Smooth muscle cell (in vitro differentiated cells): ENCODE data around the gene PTPRN2. TPM values are rescaled to one million over a fixed set of nuclear protein-coding genes. Genes with fewer than 3 reads are reported as not detected.
"Not testable (repeated sequence)": the region's sequence is repeated elsewhere in the genome, so short reads cannot be mapped to it uniquely, and the experiment has no call there.

Experiments
- DNase-seq: peaks from one replicate; lab custom pipeline; 2025; ENCODE audit not compliant: unreplicated experiment; lab: John Stamatoyannopoulos, UW
- H2AFZ ChIP-seq: fragments of 200-600 bp; sonication (generic); 2 replicates; pipeline ENCODE4 v1.6.0; 2016; ENCODE audit warnings: antibody characterized with exemption, low read depth, mild to moderate bottlenecking
- H3F3A ChIP-seq: fragments of 200-600 bp; sonication (generic); 2 replicates; pipeline ENCODE4 v1.6.0; 2017; ENCODE audit warnings: antibody characterized with exemption, low read depth
- H3K27ac ChIP-seq: fragments of 200-600 bp; sonication (generic); 2 replicates; pipeline ENCODE4 v1.5.1; 2016; ENCODE audit warnings: low read depth, mild to moderate bottlenecking
- H3K27me3 ChIP-seq: fragments of 200-600 bp; sonication (generic); 2 replicates; pipeline ENCODE4 v1.6.1; 2016; ENCODE audit warnings: low read depth, mild to moderate bottlenecking
- H3K36me3 ChIP-seq: fragments of 200-600 bp; sonication (generic); 2 replicates; pipeline ENCODE4 v1.5.1; 2016; ENCODE audit warnings: low read depth
- H3K4me1 ChIP-seq: fragments of 200-600 bp; sonication (generic); 2 replicates; pipeline ENCODE4 v1.5.1; 2016; ENCODE audit warnings: low read depth
- H3K4me2 ChIP-seq: fragments of 200-600 bp; sonication (generic); 2 replicates; pipeline ENCODE4 v1.6.0; 2016; ENCODE audit warnings: mild to moderate bottlenecking
- H3K4me3 ChIP-seq: fragments of 200-600 bp; sonication (generic); 2 replicates; pipeline ENCODE4 v1.5.1; 2016; ENCODE audit warnings: mild to moderate bottlenecking
- H3K79me2 ChIP-seq: fragments of 200-600 bp; sonication (generic); 2 replicates; pipeline ENCODE4 v1.6.0; 2016; ENCODE audit warnings: low read depth, mild to moderate bottlenecking
- H3K9ac ChIP-seq: fragments of 200-600 bp; sonication (generic); 2 replicates; pipeline ENCODE4 v1.6.0; 2016; ENCODE audit warnings: low read depth
- H3K9me3 ChIP-seq: fragments of 200-600 bp; sonication (generic); replicated peaks from 2 replicates; pipeline ENCODE4 v1.5.1; 2016; ENCODE audit warnings: low read depth
- H4K20me1 ChIP-seq: fragments of 200-600 bp; sonication (generic); 2 replicates; pipeline ENCODE4 v1.6.0; 2016; ENCODE audit warnings: low read depth
- CTCF ChIP-seq: fragments of 200-600 bp; sonication (generic); IDR thresholded peaks from 2 replicates; pipeline ENCODE4 v1.5.1; 2017; ENCODE audit warnings: borderline replicate concordance, mild to moderate bottlenecking, antibody characterized with exemption; ENCODE audit not compliant: insufficient read depth, poor library complexity, severe bottlenecking
- WGBS: methylation state at CpG from one replicate; pipeline ENCODE4 v1.1.7; 2016; ENCODE audit warnings: low lambda C conversion rate; 5-methylcytosine and 5-hydroxymethylcytosine counted together
- polyA plus RNA-seq: library from polyadenylated mRNA; unstranded; fragments of >200 nt; fragmentation: Nextera tagmentation; extraction: Ambion mirVana; gene quantifications from 2 replicates; pipeline ENCODE4 v1.2.1, GENCODE V29; 2016
- total RNA-seq: library from RNA; depleted of rRNA; stranded (reverse); fragments of >200 nt; gene quantifications from 2 replicates; pipeline ENCODE4 v1.2.3, GENCODE V29; 2014

PTPRN2 gene
- total and polyA plus RNA-seq, 2 experiments from 2014 or later = 0.09 to 0.87 TPM

GRCh38 chr7:157897681-157898080, 689.9 kb downstream of the PTPRN2 start:
- Histone ChIP-seq H2AFZ (no peak overlapping the region), H3F3A (no peaks in the 10 kb centered on the region), H3K4me3 (no peak overlapping the region), H3K36me3 (no peaks in the 10 kb centered on the region), H3K79me2 (no peaks in the 10 kb centered on the region), H3K9ac (no peak overlapping the region), H3K27me3 (no peaks in the 10 kb centered on the region), H3K4me1 (no peaks in the 10 kb centered on the region), H3K9me3 (no peaks in the 10 kb centered on the region), H4K20me1 (no peaks in the 10 kb centered on the region), H3K4me2 (no peak overlapping the region), H3K27ac (no peak overlapping the region)
- no peak for DNase-seq
- TF ChIP-seq CTCF = no peak
- WGBS = 93% methylated on average over 30 of the region's 30 CpGs

- WGBS = 94% methylated on average over 26 of the region's 26 CpGs
- H3K4me2 ChIP-seq = no peak overlapping the region
- H3K27ac ChIP-seq = no peak overlapping the region
- H3K27me3 ChIP-seq = no peaks in the 10 kb centered on the region
- DNase-seq = no peak
- H3K9ac ChIP-seq = no peak overlapping the region
- no peak overlapping the region for H2AFZ ChIP-seq
- H3K9me3 ChIP-seq = no peaks in the 10 kb centered on the region
- no peaks in the 10 kb centered on the region for H3K36me3 ChIP-seq
- H4K20me1 ChIP-seq = no peaks in the 10 kb centered on the region
- no peak for TF ChIP-seq CTCF
- H3K4me1 ChIP-seq = no peaks in the 10 kb centered on the region
- H3K4me3 ChIP-seq = no peak overlapping the region
- H3K79me2 ChIP-seq = no peaks in the 10 kb centered on the region
- H3F3A ChIP-seq = no peaks in the 10 kb centered on the region
Measured at GRCh38 chr7:157896774-157897555, 690.7 kb downstream of the PTPRN2 start.

GRCh38 chr7:157896376-157896675, 691.3 kb downstream of the PTPRN2 start:
- not testable (repeated sequence) for H2AFZ ChIP-seq, H3K27ac ChIP-seq, H3K4me3 ChIP-seq, H3F3A ChIP-seq, H3K27me3 ChIP-seq, H3K4me1 ChIP-seq, H3K79me2 ChIP-seq, H3K36me3 ChIP-seq, H3K9ac ChIP-seq, H4K20me1 ChIP-seq, H3K4me2 ChIP-seq, H3K9me3 ChIP-seq, DNase-seq
- WGBS = 87% methylated on average over 5 of the region's 15 CpGs

- 81% methylated on average over 19 of the region's 19 CpGs for WGBS
Measured at GRCh38 chr7:157895520-157896375, 691.9 kb downstream of the PTPRN2 start.

GRCh38 chr7:157895098-157895497, 692.5 kb downstream of the PTPRN2 start:
- not testable (repeated sequence) for H3K9me3 ChIP-seq, DNase-seq
- WGBS = 62% methylated on average over 12 of the region's 12 CpGs

More at GRCh38 chr7:157895520-157896375, 691.9 kb downstream of the PTPRN2 start:
- Histone ChIP-seq H3K4me2 (no peak overlapping the region), H3K79me2 (no peaks in the 10 kb centered on the region), H2AFZ (no peak overlapping the region), H3K4me1 (no peaks in the 10 kb centered on the region), H3K27ac (no peak overlapping the region), H3K9ac (no peak overlapping the region), H3K4me3 (no peak overlapping the region), H3F3A (no peaks in the 10 kb centered on the region), H3K27me3 (no peaks in the 10 kb centered on the region), H4K20me1 (no peaks in the 10 kb centered on the region), H3K9me3 (no peaks in the 10 kb centered on the region), H3K36me3 (no peaks in the 10 kb centered on the region)
- no peak for TF ChIP-seq CTCF
- no peak for DNase-seq

More at GRCh38 chr7:157895098-157895497, 692.5 kb downstream of the PTPRN2 start:
- not testable (repeated sequence) for H4K20me1 ChIP-seq, H3K4me3 ChIP-seq, H3F3A ChIP-seq, H3K36me3 ChIP-seq, H3K4me2 ChIP-seq, H3K79me2 ChIP-seq, H3K27me3 ChIP-seq, H2AFZ ChIP-seq, H3K4me1 ChIP-seq, H3K9ac ChIP-seq, H3K27ac ChIP-seq
